ENCODE results near the gene ZFP62. TPM values are rescaled to one million over a fixed set of nuclear protein-coding genes. Genes with fewer than 3 reads are reported as not detected.
"Not testable (repeated sequence)": the region's sequence is repeated elsewhere in the genome, so short reads cannot be mapped to it uniquely, and the experiment has no call there.

Gene ZFP62
- total RNA-seq, 4 donors from 2014 or later: 17.7 to 22.8 (median 20.5) TPM

- no peaks in the 10 kb centered on the region for H3K9me3 ChIP-seq
- H3K4me1 ChIP-seq: peaks cover 30 to 38% (median 34%) of the 10 kb centered on the region in 4 donors
- TF ChIP-seq, protein P1, sequence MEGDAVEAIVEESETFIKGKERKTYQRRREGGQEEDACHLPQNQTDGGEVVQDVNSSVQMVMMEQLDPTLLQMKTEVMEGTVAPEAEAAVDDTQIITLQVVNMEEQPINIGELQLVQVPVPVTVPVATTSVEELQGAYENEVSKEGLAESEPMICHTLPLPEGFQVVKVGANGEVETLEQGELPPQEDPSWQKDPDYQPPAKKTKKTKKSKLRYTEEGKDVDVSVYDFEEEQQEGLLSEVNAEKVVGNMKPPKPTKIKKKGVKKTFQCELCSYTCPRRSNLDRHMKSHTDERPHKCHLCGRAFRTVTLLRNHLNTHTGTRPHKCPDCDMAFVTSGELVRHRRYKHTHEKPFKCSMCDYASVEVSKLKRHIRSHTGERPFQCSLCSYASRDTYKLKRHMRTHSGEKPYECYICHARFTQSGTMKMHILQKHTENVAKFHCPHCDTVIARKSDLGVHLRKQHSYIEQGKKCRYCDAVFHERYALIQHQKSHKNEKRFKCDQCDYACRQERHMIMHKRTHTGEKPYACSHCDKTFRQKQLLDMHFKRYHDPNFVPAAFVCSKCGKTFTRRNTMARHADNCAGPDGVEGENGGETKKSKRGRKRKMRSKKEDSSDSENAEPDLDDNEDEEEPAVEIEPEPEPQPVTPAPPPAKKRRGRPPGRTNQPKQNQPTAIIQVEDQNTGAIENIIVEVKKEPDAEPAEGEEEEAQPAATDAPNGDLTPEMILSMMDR (IDR thresholded peaks at IDR 0.05): no peak
- TF ChIP-seq POLR2AphosphoS5 (IDR thresholded peaks at IDR 0.05) (no peak), EP300 (IDR thresholded peaks at IDR 0.05) (no peak), POLR2A (IDR thresholded peaks at IDR 0.05; ENCODE audit: low read depth) (no peak)
- no peaks in the 10 kb centered on the region for H3K27me3 ChIP-seq
- WGBS: no CpG with 5 or more reads among the region's 2 CpGs
- peak overlapping the region in 2 of 4 donors; percentile 98 to 99 for H3K27ac ChIP-seq (replicated peaks in 1 of 4)
- H3K36me3 ChIP-seq: peaks cover 17 to 42% (median 33%) of the 10 kb centered on the region in 4 donors
- DNase-seq (ENCODE audit: extremely low spot score): no peak
- intact Hi-C loops (cut with DNase I): loop anchor here (5.0 kb wide), 1 partner anchor 45 kb away; no protein-coding TSS in a partner anchor
- peak overlapping the region; percentile 88 to 99 (median 94) for H3K4me3 ChIP-seq
Measured at GRCh38 chr5:180832638-180833068, 28.4 kb downstream of the ZFP62 start.

DNA sequence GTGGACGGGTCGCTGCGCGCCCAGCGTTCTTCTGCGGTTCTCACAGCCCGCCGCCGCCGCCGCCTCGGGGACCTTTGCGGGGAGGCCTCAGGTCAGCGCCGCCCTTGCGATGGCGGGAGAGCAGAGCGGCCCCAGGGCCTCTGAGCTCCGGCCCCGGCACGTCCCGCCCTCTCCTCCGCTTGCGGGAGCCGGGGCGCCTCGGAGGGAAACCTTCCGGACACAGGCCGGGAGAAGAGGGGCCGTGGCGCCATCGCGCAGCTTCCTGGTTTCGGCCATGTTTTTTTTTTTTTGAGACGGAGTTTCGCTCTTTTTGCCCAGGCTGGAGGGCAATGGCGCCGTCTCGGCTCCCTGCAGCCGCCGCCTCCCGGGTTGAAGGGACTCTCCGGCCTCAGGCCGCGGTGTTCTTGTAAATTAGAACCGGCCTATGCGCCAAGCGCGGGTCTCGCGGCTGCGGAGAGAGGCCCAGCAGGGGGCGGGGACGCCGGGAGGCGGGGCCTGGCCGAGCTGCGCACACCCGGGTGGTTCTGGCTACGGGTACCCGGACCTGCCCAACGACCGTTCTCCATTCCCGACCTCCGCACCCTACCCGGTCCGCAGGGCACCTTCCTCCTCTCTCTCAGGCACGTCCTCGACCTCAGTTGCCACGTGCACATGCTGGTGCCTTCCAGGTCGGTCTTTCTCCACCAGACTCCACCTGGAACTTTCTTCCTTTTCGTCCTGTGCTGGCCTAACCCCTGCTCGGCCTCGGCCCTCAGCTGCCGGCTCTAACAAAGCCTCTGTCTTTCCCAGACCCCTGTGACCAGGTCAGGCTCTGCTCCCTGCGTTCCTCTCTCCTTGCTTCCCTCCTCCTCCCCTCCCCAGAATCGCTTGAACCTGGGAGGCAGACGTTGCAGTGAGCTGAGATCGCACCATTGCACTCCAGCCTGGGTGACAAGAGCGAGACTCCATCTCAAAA is 29.7 kb downstream of the ZFP62 start:
- peak; percentile 95 for DNase-seq (ENCODE audit: extremely low spot score)
- intact Hi-C loops (cut with DNase I): loop anchor here (5.0 kb wide), 1 partner anchor 44 kb away; no protein-coding TSS in a partner anchor
- TF ChIP-seq POLR2A (IDR thresholded peaks at IDR 0.05; ENCODE audit: low read depth) (peak; percentile 89), EP300 (IDR thresholded peaks at IDR 0.05) (no peak), POLR2AphosphoS5 (IDR thresholded peaks at IDR 0.05) (peak; percentile 87 to 93)
- TF ChIP-seq, protein P1 (IDR thresholded peaks at IDR 0.05): peak in 1 of 3 experiments; percentile 10

GRCh38 chr5:180830253-180831138 is 30.6 kb downstream of the ZFP62 start:
- TF ChIP-seq EP300 (IDR thresholded peaks at IDR 0.05) (no peak), POLR2A (IDR thresholded peaks at IDR 0.05; ENCODE audit: low read depth) (peak; percentile 30), POLR2AphosphoS5 (IDR thresholded peaks at IDR 0.05) (peak in 1 of 2 donors; percentile 5)
- TF ChIP-seq, protein P1 (IDR thresholded peaks at IDR 0.05): no peak
- Histone ChIP-seq H3K4me1 (peaks cover 38 to 45% (median 42%) of the 10 kb centered on the region in 4 donors), H3K27me3 (no peaks in the 10 kb centered on the region), H3K27ac (replicated peaks in 1 of 4) (peak overlapping the region; percentile 95 to 100 (median 98)), H3K36me3 (peaks cover 10 to 21% (median 18%) of the 10 kb centered on the region in 4 donors), H3K9me3 (no peaks in the 10 kb centered on the region), H3K4me3 (peak overlapping the region; percentile 88 to 99 (median 94))
- DNase-seq (ENCODE audit: extremely low spot score): peak; percentile 94
- intact Hi-C loops (cut with DNase I): loop anchor here (5.0 kb wide), 1 partner anchor 43 kb away; no protein-coding TSS in a partner anchor
- 27% methylated on average over 28 of the region's 35 CpGs for WGBS

More for the DNA sequence above, 29.7 kb downstream of the ZFP62 start:
- no peaks in the 10 kb centered on the region for H3K27me3 ChIP-seq
- 3% methylated on average over 44 of the region's 80 CpGs for WGBS
- peak overlapping the region; percentile 88 to 99 (median 94) for H3K4me3 ChIP-seq
- H3K36me3 ChIP-seq: peaks cover 10 to 30% (median 23%) of the 10 kb centered on the region in 4 donors
- no peaks in the 10 kb centered on the region for H3K9me3 ChIP-seq
- peaks cover 30 to 38% (median 34%) of the 10 kb centered on the region in 4 donors for H3K4me1 ChIP-seq
- H3K27ac ChIP-seq (replicated peaks in 1 of 4): peak overlapping the region; percentile 95 to 100 (median 98)

DNA sequence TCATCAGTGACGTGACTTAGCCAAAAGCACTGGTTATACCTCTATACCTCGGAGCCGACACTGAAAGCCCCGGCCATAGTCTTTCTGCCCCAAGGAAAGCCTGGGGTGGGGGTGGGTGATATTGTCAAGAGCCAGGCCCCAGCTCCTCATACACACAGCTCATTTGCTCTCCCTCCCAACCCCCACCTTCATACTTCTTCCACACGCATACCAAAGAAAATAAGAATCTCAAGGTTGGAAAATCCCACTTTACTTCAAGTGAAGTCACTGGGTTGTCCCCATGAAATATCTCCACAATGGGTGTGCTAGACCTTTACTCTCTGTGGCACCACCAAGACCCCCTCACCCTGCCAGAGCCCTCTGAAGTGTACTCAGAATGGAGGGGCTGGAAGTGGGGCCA is 31.4 kb downstream of the ZFP62 start:
- Histone ChIP-seq H3K36me3 (peaks cover 2 to 13% (median 11%) of the 10 kb centered on the region in 4 donors), H3K4me1 (peaks cover 45 to 53% (median 47%) of the 10 kb centered on the region in 4 donors), H3K27me3 (no peaks in the 10 kb centered on the region), H3K9me3 (no peaks in the 10 kb centered on the region), H3K4me3 (peak overlapping the region; percentile 88 to 99 (median 94)), H3K27ac (replicated peaks in 1 of 4) (peak overlapping the region; percentile 95 to 100 (median 98))
- DNase-seq (ENCODE audit: extremely low spot score): no peak
- 97% methylated on average over 5 of the region's 5 CpGs for WGBS
- TF ChIP-seq EP300 (IDR thresholded peaks at IDR 0.05) (no peak), POLR2A (IDR thresholded peaks at IDR 0.05; ENCODE audit: low read depth) (no peak), POLR2AphosphoS5 (IDR thresholded peaks at IDR 0.05) (no peak)
- TF ChIP-seq, protein P1 (IDR thresholded peaks at IDR 0.05): no peak
- intact Hi-C loops (cut with DNase I): loop anchor here (5.0 kb wide), 1 partner anchor 42 kb away; no protein-coding TSS in a partner anchor

- H3K36me3 ChIP-seq; intact Hi-C loops (cut with DNase I); H3K4me3 ChIP-seq; DNase-seq (ENCODE audit: extremely low spot score); H3K27me3 ChIP-seq; H3K9me3 ChIP-seq: not testable (repeated sequence)
- Histone ChIP-seq H3K4me1 (peaks cover 45 to 56% (median 53%) of the 10 kb centered on the region in 4 donors), H3K27ac (replicated peaks in 1 of 4) (peak overlapping the region; percentile 95 to 100 (median 98))
- 92% methylated on average over 13 of the region's 13 CpGs for WGBS
Measured at GRCh38 chr5:180828756-180829531, 32.1 kb downstream of the ZFP62 start.

GRCh38 chr5:180827374-180827773 is 33.7 kb downstream of the ZFP62 start:
- peaks cover 38 to 49% (median 45%) of the 10 kb centered on the region in 4 donors for H3K4me1 ChIP-seq
- H3K4me3 ChIP-seq; H3K27me3 ChIP-seq; intact Hi-C loops (cut with DNase I); DNase-seq (ENCODE audit: extremely low spot score); H3K36me3 ChIP-seq; H3K27ac ChIP-seq (replicated peaks in 1 of 4); H3K9me3 ChIP-seq: not testable (repeated sequence)
- WGBS: 68% methylated on average over 7 of the region's 7 CpGs
